Stimulated activated CD4-positive, alpha-beta T cell treated with anti-CD3 and anti-CD28 coated beads, Interleukin-2, amount 100 ng/mL, for 24 hours (primary cell): ENCODE results near the gene PRRC2B.

Source experiments
- DNase-seq, 2 donors: peaks; one replicate each; pipeline ENCODE4 v3.0.0-alpha.2; 2020

PRRC2B gene

DNA sequence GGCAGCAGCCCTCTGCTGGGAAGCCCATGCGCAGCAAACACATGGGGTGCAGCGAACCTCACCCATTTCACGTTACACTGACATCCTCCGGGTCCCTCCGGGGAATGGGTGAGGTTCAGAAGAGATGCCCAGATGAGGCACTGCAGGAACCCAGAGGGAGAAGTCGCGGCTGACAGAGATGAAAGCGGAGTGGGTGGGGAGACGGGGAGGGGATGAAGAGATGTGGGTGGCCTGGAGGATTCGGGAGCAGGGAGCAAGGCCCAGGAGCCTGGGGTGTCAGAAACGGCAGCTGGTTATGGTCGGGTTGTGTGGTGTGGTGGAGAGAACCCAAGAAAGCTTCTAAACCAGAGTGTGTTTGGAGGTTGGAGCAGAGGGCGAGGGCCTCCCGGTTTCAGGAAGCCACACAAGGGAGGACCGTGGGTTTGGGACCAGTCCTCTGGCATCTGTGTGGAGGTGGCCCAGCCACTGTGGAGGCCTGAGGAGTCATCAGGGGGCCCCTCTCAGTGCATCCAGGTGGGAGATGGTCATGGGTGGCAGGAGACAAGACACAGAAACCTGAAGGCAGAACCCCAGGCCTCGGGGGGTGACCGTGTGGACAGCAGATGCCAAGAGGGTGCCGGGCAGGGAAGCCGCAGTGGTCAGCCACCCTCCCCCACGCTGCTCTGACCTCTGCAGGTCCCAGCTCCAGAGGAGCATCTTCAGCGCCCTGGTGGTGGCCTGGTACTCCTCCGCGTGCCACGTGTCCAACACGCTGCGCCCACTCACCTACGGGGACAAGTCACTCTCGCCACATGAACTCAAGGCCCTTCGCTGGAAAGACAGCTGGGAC, 128.6 kb downstream of the PRRC2B start:
- DNase-seq = no peak

DNA sequence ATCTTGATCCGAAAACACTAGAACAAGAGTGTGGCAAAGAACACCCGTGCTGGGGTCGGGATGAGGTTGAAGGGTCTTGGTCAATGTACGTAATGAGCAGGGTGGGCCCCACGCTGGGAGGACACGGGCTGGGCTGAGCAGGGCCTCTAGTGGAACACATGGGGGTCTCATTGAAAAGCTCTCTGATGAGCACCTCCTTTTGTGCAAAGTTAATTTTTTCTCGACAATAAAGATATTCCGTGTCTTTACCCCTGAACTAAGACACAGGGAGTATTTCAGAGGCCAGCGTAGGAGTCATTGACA, 129.2 kb downstream of the PRRC2B start:
- no peak for DNase-seq

DNA sequence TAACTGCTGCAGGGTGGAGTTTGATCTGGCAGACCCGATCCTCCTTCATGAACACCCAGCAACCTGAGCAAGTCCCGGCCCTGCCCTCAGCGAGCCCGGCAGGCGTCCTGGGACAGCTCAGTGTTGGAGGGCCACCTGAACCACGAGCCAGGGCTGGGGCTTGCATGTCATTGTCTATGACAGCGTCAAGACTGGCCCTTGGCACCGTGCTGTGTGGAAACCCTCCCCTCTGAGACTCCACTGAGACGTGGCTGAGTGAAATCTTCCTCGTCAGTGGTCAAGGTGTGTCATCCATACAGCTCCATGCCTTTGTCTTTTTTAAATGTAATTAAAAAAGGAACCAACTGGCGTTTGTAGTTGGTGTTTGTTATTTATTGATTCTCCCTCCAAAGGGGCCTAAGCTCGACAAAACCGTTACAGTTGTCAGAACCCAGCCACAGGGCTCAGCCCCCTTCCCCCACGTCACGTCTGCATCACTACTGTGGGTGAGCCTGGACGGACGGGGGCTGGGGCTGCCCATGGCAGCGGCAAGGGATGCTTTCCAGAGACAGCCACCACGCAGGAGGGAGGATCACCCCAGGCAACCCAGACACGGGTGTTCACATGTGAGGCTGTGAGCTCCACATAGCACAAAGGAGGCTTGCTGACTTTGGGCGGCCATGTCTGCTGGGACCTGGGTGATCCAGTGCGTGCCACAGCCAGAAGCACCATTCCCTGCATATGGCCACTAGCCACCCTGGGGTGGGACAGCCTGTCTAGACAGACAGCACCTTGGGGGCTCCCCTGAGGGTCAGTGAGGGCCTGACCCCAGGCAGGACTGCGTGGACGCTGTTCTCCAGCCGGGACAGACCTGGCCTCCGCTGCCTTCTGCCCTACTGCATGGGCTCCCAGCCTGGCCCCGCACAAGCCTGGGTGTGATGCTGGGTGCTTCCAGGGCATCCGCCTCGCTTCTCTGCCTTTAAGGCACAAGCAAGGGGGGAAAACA, 129.9 kb downstream of the PRRC2B start:
- DNase-seq = no peak

DNA sequence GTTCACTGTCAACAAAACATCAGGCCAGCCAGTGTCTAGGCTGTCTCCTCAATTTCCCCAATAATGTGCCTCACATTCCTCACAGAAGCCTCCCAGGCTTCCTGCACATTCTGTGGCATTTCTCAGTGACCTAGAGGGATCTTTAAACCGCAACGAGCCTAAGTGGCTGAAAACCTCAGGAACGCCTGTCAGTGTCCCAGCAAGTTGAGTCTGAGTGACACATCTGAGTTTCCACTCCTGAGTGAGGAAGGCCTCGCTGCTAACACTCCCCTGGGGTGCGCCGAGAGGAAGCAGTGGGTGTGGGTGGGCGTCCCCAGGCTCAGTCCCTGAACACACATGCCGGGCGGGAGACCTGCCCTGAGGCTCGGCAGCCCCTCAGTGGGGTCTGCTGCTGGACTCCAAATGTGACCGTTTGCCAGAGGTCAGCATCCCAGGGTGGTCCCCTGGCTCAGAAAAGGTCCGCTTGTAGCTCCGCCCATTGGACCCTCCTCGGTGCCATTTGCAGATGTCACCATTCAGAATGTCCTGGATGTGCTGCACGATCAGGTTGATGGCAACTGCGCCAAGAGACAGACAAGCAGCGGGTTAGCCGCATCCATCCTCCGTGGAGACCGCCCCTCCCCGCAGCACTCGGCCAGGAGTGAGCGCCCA, 130.9 kb downstream of the PRRC2B start:
- DNase-seq = no peak

DNA sequence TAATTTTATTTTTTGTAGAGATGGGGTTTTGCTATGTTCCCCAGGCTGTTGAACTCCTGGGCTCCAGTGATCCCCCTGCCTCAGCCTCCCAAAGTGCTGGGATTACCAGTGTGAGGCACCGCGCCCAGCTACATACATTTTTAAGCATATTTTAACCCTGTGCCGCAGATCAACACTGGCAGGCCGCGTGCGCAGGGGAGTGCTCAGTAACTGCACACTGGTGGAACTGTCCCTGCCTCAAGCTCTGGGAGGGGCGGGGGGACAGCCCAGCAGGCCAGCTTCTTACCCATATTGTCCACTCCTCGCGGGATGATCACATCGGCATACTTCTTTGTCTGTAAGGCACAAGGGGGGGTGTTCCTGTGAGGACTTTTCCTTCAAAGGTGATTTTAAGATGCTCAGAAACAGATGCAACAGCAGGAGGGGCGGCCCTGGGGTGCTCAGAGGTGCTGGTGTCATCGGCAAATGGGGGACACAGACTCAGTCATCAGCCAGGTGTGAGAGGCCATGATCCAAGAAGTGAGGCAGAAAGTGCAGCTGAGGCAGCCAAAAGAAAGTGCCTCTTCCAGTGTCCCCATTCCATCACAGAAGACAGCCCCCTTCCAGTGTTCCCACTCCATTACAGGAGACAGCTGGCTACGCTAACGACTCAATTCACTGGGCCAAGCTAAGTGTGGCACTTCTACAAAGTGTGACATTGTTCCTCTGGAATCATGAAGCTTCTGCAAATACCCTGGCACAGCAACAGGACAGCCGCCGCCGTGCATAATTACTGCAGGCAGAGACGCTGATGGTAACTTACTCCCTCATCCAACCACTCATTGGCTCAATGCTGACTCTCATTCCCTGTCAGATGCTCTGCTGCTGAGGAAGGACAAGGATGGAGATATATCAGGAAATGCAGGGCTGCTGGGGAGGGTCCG, 132.0 kb downstream of the PRRC2B start:
- DNase-seq = no peak

DNA sequence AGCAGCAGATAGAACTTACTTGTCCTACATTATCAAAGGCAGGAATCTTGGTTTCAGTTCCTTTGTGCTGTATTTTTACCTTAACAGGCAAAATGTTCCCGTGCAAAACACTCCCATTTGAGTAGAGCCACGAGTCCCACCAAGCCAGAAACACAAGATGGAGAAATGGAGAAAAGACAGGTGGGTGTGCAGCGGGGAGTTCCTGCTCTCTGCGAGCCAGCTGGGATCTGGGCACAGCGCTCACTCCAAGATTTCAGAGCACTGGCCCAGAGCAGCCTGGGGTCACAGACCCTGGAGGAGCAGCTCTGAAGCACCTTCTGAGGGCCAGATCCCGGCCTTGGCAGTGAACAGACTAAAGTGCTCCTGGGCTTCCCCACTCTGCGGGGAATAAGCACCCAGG, 134.3 kb downstream of the PRRC2B start:
- DNase-seq = no peak

DNA sequence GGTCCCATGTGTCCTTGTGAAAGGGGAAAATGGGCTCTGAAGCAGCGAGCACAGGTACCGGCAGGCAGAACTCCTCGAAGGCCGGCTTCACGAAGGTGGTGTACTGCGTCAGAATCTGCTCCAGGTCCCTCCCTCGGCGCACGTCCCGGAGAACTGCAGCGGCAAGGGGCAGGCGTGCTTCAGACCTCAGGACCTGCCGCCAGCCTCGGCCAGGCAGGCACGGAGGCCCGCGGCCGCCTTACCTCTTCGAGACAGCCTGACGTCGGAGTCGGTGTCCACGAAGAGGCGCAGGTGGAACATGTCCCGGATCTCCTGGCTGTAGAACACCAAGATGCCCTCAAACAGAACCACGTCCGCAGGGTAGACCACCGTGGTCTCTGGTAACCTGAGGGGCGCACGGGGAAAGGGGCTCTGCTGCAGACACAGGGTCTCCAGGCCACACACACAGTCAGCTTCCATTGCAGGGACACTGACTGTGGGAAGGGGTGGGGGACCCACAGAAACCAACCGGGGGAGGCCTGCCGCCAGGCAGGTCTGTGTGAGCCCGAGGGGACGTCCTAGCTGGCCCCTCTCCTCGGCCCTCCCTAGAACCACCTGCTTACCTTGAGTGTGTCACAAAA, 135.1 kb downstream of the PRRC2B start:
- DNase-seq = no peak

DNA sequence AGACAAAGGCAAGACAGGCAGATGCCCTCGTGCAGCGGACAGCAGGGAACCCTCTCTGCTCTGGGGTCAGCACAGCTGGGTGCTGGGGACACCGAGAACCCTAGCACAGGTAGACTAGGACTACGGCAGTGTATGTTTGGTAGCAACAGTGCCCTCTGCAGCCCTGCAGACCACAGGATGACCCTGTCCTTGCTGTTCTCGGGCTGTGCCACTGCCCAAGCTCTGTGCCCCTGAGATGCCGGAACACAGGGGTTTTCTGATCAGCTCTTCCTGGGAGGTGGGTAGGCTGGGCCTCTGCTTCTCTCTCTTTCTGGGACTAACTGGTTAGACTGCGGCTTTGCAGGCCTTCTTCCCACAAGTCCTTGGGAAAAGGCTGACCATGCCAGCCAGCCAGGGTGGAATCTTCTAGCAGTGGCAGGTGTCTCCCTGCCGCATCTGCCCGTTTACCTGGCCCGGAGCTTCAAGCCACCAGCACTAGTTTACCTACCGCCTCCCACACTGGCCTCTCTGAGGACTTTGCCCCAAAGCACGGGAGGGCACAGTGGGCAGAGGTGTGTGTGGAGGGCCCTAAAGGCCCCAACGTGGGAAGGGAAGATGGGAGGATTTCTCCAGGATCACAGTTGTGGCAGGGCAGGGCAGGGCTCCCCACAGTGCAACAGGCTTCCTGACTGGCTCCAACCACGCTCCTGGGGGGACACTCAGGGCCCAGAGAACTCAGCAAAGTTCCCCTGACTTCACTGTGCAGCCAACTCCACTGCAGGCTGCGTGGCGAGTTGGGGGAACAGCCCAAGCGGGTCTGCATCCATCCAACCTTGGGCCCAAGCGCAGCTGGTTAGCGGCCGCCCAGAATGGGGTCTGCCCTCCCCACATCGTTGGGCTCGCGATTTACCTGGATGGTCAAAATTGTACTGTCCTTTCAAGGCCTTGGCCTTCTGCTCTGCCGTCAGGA, 136.0 kb downstream of the PRRC2B start:
- no peak for DNase-seq

DNA sequence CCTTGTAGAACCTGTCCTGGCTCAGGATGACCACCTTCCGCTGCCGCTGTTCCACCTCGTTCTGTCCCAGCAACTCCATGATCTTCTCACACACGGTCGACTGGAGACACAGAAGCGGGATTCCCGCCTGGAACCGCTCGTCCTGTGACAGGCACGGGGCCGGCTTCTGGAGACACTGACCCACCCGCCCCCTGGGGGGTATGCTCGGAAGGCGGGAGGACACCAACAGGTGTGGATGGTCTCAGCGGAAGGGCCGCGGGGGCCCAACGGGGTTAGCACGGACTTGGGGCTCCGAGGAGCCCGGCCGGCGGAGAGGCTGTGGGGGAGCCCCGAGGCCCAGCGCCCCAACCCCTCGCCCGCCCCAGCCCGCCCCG, 136.6 kb downstream of the PRRC2B start:
- peak; percentile 26 to 29 for DNase-seq

DNA sequence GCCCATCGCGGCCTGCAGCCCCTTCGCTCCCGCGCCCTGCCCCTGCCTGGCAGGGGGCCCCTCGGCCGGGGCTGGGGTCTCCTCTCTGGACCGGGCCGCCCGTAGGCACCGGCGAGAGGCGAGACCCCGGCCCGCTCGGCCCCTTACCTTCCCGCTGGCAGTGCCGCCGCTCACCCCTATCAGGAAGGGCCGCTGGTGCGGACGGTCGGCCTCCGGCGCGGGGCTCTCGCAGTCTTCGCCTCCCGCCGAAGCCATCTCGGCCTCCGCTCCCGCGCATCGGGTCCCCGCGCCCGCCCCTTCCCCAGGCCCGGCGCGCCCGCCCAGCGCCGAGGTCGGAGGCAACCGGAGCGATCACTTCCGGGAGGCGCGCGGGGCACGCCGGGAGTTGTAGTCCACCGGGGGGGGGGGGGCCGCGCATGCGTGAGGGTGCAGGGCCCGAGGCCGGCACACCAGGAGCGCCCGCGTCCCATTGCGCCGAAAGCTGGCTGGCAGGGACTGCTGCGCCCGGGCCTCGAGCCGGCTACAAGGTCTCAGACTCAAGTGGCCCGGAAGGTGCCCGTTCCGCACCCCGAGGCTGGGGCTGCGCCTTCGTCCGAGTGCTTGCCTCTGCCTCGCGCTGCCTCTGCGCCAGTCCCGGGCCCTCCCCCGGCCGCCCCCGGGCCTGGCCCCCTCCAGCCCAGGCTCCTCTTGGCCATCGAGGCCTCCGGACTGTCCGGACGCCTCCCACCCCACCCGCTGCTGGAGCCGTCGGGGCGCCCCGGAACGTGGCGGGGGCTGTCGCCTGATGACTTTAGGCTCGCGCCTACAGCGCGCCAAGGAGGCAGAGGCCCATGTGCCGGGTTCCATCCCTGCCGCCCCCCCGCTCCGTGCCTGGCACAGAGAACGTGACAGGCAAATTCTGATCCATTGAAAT, 137.3 kb downstream of the PRRC2B start, which contains the start of gene UCK1:
Gene UCK1, minus strand, starts transcription at position 344 of the 913 bp plus-strand sequence. Its CDS starts 89 bp downstream, at position 255.
- peak; percentile 77 to 81 for DNase-seq

DNA sequence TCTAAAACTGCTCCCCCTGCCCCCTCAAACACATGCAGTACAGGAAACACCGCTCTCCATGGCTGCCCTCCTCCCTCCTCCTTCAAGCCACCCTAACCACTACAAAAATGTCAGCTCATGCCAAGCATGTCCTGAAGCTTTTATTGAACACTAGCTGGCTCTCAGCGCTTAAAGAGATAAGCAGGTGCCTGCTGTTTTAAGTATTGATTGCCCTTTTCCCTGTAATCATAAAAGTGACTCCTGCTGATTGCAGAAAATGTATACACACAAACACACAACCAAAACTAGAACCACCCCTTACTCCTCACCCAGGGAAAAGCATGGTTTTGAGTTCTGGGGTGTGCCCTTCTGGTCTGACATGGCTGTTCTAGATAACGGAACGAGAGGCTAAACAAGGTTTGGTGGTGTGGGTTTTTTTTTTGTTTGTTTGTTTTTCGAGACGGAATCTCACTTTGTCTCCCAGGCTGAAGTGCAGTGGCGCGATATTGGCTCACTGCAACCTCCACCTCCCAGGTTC, 140.9 kb downstream of the PRRC2B start:
- DNase-seq = no peak

DNA sequence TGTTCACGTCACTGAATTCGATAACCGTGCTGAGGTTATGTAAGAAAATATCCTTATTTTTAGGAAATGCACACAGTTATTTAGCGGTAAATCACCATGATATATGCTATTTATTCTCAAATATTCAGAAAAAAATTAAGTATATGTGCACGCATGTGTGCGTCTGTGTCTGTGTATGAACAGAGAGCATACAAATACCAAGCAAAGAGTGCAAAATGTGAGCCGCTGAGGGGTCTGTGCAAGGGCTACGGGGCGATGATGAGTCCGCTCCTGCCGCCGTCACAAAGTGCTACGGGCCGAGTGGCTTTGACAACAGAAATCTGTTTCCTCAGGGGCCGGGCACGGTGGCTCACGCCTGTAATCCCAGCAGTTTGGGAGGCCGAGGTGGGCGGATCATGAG, 144.1 kb downstream of the PRRC2B start:
- DNase-seq = no peak

DNA sequence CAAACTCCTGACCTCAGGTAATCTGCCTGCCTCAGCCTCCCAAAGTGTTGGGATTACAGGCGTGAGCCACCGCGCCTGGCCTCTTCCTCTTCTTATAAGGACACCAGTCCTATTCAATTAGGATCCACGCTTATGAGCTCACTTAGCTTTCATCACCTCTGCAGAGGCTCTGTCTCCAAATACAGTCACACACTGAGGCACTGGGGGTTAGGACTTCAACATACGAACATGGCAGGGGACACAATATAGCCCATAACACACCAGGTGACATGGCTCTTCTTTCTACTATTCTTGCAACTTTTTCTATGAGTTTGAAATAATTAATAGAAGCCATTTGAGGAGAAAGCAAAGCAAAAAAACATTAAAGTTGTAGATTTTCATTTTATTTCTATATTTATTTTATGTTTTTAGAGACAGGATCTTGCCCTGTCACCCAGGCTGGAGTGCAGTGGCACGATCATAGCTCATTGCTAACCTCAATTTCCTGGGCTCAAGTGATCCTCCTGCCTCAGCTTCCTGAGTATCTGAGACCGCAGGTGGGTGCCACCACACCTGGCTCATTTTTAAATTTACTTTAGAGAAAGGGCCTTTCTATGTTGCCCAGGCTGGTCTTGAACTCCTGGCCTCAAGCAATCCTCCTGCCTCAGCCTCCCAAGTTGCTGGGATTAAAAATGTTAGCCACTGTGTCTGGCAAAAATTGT, 145.5 kb downstream of the PRRC2B start:
- no peak for DNase-seq

DNA sequence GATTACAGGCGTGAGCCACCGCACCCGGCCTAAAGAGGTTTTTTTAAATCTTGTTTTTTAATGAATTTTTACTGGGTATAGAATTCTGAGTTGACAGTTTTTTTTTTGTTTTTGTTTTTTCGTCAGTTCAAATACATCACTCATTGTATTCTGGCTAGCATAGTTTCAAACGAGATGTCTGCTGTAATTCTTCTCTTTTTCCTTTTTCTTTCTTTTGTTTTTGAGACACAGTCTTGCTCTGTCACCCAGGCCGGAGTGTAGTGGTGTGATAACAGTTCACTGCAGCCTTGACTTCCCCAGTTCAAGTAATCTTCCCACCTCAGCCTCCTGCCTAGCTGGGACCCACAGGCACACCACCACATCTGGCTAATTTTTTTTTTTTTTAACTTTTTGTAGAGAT, 149.3 kb downstream of the PRRC2B start:
- no peak for DNase-seq

DNA sequence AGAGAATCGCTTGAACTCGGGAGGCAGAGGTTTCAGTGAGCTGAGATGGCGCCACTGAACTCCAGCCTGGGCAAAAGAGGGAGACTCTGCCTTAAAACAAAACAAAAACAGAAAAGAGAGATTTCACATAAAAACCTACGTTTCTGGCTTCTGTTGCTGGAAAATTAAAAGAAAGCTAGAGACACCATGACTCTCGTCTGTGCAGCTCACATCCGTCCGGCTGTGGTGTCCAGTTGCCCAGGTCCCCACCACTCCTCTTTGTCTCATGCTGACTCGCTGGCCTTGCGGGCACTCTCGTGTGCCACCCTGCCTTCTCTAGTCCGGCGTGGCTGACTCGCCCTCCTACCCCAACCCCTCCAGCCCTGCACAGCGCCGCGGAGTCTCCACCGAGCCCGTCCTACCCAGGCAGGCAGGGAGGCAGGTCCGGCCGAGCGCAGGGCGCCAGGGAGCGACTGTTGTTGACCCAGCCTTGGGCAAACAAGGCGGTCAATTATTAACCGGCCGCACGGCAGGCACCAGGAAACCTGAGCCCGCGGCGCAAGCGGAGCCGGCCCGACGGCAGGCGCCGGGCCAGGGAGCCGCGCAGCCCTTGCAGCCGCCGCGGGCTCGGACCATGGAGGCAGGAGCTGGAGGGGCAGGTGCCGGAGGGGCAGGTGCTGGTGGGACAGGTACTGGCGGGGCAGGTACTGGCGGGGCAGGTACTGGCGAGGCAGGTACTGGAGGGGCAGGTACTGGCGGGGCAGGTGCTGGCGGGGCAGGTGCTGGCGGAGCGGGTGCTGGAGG, 151.3 kb downstream of the PRRC2B start, which contains the start of gene PRRT1B:
Gene PRRT1B, plus strand, starts transcription at position 521 of the 783 bp plus-strand sequence. Its CDS starts 93 bp downstream, at position 614.
- no peak for DNase-seq

DNA sequence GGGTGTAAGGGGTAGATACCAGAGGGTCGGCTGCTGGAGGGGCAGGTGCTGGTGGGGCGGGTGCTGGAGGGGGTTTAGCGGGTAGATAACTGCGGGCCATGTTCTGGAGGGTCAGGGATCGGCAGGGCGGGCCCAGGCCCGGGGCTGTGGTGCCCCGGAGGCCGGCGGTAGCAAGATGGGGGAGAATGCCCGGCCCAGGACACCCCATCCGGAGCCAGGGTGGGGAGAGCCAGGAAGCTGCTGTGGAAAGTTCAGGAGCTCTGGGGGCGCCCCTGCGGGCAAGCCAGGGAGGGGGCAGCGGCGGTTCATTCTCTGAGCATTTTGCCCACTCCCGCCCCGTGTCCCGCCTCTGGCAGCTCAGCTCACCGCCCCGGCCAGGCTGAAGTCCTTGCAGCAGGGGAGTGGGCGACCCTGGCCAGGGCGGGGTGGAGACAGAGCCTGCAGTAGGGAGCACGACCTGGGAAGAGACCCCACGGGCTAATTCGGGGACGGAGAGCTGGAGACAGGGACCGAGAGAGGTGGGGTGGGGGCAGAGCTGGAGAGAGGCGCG, 152.0 kb downstream of the PRRC2B start:
- DNase-seq = no peak
